Measurements from ENCODE around the gene TIMELESS.
"Not testable (repeated sequence)": the region's sequence is repeated elsewhere in the genome, so short reads cannot be mapped to it uniquely, and the experiment has no call there.

The TIMELESS gene

DNA sequence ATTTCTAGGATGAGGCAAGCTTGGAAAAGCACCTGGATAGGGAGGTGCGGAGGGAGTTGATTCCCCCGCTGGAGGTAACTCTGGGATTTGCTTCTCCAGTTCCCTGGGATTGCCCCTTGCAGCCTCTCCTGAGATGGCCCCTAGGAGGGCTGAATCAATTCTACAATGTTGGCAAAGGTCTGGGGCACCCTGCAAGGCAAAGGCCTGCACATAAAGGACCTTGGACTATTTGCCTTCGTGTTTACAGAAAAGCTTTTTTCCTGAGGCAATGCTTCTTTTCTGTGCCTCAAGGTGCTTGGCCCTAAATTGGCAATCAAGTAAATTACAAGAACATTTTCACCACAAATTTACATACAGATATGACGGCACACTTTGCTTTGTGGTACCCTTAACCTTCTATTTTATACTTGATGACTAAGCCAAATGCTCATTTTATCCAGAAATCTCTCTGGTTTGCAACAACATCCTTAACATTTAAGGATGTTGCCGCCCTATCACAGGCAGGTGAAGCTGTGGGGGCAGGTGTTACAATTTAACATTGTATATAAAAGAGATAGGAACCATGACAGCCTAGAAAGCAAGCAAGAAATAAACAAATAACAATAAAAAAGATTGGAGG is 40.3 kb downstream of the TIMELESS start:
- DNase-seq = no peak

GRCh38 chr12:56404227-56404626 is 45.0 kb downstream of the TIMELESS start:
- not testable (repeated sequence) for DNase-seq

- DNase-seq = not testable (repeated sequence)
These were observed 47.6 kb downstream of the TIMELESS start for GRCh38 chr12:56401612-56402011.

DNA sequence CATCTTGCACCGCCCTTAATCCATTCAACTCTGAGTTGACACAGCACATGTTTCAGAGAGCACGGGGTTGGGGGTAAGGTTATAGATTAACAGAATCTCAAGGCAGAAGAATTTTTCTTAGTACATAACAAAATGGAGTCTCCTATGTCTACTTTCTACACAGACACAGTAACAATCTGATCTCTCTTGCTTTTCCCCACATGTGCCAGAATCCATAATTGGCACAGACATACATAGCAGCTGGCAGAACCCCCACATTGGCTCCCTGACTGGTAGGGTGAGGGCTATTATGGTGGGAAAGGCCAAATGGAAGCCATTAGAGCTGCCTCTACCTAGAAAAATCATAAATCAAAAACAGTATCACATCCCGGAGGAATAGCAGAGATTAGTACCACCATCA is 48.1 kb downstream of the TIMELESS start:
- not testable (repeated sequence) for DNase-seq

DNA sequence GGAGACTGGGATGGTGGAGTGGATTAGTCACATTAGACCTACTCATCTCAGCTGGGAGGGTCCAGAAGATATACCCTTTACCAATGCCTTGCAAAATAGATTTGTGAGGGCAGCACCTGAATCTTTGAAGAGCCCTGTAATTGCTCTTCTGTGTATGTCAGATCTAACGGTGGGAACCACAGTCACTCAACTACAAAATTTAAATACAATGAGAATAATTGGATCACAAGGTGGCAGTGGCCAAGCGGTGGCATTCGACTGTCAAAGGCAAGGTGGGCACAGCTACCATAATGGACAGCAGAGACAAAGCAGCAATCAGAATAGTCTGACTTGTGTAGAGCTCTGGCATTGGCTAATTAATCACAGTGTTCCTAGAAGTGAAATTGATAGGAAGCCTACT is 49.8 kb downstream of the TIMELESS start:
- not testable (repeated sequence) for DNase-seq

- no peak for DNase-seq
These were observed 50.9 kb downstream of the TIMELESS start for GRCh38 chr12:56398324-56398723.

DNA sequence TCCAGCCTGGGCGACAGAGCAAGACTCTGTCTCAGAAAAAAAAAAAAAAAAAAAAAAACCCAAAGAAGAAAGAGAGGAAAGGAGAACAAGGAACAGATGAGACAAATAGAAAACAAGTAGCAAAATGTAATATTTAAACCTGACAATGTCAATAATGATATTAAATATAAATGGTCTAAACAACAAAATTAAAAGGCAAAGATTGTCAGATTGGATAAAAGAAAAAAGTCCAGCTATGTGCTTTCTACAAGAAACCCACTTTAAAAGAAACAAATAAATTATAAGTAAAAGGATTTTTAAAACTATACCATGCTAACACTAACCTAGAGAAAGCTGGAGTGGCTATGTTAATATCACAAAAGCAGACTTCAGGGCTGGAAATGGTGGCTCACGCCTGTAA is 56.9 kb downstream of the TIMELESS start:
- no peak for DNase-seq

- no peak for DNase-seq
These were observed 57.5 kb downstream of the TIMELESS start for GRCh38 chr12:56391721-56392120.

GRCh38 chr12:56389412-56389811 is 59.8 kb downstream of the TIMELESS start:
- DNase-seq = no peak

GRCh38 chr12:56387152-56387736 is 62.0 kb downstream of the TIMELESS start:
- no peak for DNase-seq

DNA sequence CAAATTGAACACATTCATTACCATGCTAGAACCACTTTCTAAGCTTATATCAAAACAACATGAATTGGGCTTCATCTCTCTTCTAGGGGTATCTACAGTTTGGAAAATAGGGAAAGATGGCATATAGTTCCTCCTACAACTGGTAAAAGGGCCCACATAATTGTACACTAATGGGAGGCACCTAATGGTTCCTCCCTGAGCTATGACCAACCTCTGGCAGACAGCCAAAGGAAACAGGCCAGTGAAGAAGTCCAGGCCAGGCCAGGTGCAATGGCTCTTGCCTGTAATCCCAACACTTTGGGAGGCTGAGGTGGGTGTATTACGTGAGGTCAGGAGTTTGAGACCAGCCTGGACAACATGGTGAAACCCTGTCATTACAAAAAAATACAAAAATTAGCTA is 63.4 kb downstream of the TIMELESS start:
- no peak for DNase-seq

GRCh38 chr12:56382611-56383010 is 66.6 kb downstream of the TIMELESS start:
- DNase-seq = no peak

DNA sequence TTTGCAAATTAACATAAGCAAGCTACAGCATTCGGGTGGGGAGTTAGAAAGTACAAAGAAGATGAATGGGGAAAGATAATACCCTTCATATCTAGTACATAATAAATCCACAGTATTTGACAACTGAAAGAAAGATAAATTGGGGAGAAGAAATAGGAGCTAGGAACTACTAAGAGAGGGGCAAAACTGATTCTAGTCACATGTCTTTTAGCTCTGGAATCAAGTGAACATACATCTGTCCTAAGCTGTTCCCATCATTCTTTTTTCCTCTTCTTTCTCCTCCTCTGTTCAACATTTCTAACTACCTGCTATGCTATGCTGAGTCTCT is 71.3 kb downstream of the TIMELESS start:
- DNase-seq = no peak

DNA sequence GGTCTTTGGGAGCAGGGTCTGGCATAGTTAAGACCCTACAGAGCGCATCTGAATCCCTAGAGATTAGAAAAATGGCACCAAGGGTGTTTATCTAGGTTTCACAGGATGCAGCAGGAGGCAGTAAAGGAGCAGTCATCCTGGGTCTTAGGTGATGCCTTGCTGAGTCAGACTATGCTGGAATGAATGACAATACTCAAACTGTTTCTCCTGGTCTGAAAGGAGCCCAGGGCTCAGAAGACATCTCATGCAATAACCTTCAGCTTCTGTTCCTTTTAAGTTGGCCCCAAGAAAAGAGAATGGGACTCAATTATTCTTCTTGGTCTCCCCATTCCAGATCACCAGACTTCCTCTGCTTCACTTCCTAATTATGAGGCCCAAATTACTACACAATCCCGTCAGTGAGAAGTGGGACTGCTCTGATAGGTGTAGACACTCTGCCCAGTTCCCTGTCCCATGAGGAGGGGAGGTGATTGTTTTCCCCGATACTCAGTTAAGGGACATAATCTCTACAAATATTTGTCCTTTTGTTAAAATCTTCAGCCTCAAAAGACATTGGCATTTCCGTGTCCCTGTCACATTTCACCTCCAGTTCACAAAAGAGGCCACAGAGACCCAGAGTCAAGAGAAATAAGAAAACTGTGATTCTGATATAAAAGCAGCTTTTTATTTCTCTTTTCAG is 71.8 kb downstream of the TIMELESS start:
- peak; percentile 9 for DNase-seq

DNA sequence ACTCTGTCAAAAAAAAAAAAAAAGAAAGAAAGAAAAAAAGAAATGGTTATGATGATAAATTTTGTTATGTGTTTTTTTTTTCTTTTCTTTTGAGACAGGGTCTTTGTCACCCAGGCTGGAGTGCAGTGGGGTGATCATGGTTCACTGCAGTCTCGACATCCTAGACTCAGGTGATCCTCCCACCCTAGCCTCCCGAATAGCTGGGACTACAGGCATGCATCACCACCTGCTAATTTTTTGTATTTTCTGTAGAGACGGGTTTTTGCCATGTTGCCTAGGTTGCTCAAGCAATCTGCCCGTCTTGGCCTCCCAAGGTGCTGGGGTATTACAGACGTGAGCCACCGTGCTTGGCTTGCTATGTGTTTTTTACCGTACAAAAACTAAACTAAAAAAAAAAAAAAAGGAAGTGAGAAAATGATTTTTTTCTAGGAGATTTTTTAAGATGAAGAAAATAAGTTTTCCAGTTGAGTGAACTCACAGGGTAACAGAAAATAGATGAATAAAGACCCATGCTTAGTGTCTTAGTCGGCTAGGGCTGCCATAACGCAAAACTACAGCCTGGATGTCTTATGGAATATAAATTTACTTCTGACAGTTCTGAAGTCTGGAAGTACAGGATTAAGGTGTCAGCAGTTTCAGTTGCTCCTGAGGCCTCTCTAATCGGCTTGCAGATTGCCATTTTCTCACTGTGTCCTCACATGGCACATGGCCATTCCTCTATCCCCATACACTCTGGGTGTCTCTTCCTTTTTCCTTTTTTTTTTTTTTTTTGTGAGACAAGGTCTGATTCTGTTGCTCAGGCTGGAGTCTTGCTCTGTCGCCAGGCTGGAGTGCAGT is 73.4 kb downstream of the TIMELESS start:
- DNase-seq = peak; percentile 2

GRCh38 chr12:56374726-56375597 is 74.3 kb downstream of the TIMELESS start:
- no peak for DNase-seq

DNA sequence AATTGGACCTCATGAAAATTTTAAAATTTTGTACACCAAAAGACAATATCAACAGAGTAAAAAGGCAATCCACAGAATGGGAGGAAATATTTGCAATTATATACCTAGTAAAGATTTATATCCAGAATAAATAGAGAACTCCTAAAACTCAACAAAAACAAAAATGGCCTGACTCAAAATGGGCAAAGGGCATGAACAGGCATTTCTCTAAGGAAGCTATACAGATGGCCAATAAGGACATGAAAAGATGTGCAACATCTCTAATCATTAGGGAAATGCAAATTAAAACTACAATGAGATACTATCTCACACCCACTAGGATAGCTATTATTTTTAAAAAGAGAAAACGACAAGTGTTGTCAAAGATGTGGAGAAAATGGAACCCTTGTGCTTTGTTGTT is 75.7 kb downstream of the TIMELESS start:
- no peak for DNase-seq

DNA sequence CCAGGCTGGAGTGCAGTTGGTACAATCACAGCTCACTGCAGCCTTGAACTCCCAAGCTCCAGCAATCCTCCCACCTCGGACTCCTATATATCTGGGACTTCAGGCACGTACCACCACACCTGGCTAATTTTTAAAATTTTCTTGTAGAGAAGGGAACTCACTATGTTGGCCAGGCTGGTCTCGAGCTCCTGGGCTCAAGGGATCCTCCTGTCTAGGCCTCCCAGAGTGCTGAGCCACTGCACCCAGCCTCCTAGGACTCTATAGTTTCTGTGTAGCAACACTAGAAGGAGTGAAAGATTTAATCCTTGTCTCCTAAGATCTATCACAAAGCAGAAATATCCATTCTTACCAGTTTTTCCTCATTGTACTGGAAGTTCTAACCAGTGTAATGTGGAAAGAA is 82.3 kb downstream of the TIMELESS start:
- no peak for DNase-seq

Data from suppressor macrophage treated with lipopolysaccharide for 4 hours (primary cell).